K562 (cell line): ENCODE measurements around the gene ROPN1L. TPM values are rescaled to one million over a fixed set of nuclear protein-coding genes. Genes with fewer than 3 reads are reported as not detected.

Source experiments
- CTCFL ChIP-seq: IDR thresholded peaks from 2 replicates; pipeline ENCODE4 v1.6.1; 2011; ENCODE audit warnings: borderline replicate concordance, low read depth, mild to moderate bottlenecking, moderate library complexity, low read length; ENCODE audit not compliant: insufficient read depth, poor library complexity, severe bottlenecking
- E2F6 ChIP-seq, 2 experiments: IDR thresholded peaks; 2 replicates each; pipeline ENCODE4 v1.6.1; 2011; ENCODE audit warnings: borderline replicate concordance in 1 of 2, control low read depth in 1 of 2, low read depth in 1 of 2, low read length in 1 of 2, mild to moderate bottlenecking in 1 of 2, mixed read lengths in 1 of 2, moderate library complexity in 1 of 2; ENCODE audit not compliant: insufficient read depth in 1 of 2, insufficient read length in 1 of 2, poor library complexity in 1 of 2, severe bottlenecking in 1 of 2; ENCODE audit errors: extremely low read depth in 1 of 2
- FOXA3 ChIP-seq, 2 experiments: fragments of 450-650 bp in 1 of 2; sonication (generic) in 1 of 2; formaldehyde crosslinking; IDR thresholded peaks in 1 of 2; conservative IDR thresholded peaks in 1 of 2; 2 replicates each; pipeline versions ENCODE4 v1.4.0 to v1.8.0; 2020 to 2022; ENCODE audit warnings: mild to moderate bottlenecking in 2 of 2, missing genetic modification reagents in 1 of 2
- HBP1 ChIP-seq: fragments of 450-650 bp; formaldehyde crosslinking; IDR thresholded peaks from 2 replicates; pipeline ENCODE4 v1.4.0; 2022; ENCODE audit warnings: missing genetic modification characterization
- IRF2 ChIP-seq: sonication (generic); formaldehyde crosslinking; IDR thresholded peaks from 2 replicates; pipeline ENCODE4 v1.8.1; 2022; ENCODE audit warnings: mild to moderate bottlenecking, missing genetic modification reagents
- MBD2 ChIP-seq: sonication (generic); IDR thresholded peaks from 2 replicates; pipeline ENCODE4 v1.6.1; 2016; ENCODE audit warnings: low read depth, borderline replicate concordance
- MLLT1 ChIP-seq, 2 experiments: fragments of 450-650 bp; IDR thresholded peaks; 2 replicates each; pipeline ENCODE4 v1.6.1; 2016
- MXI1 ChIP-seq: IDR thresholded peaks from 2 replicates; pipeline ENCODE4 v1.6.1; 2011; ENCODE audit warnings: low read depth, mild to moderate bottlenecking, improper control_type of control experiment, low read length
- PHF21A ChIP-seq: fragments of 450-650 bp; IDR thresholded peaks from 2 replicates; pipeline ENCODE4 v1.6.1; 2017; ENCODE audit warnings: low read depth, borderline replicate concordance
- STAT6 ChIP-seq: sonication (generic); formaldehyde crosslinking; IDR thresholded peaks from 2 replicates; pipeline ENCODE4 v1.8.1; 2023; ENCODE audit warnings: mild to moderate bottlenecking, missing genetic modification reagents
- TAF9B ChIP-seq: fragments of 450-650 bp; IDR thresholded peaks from 2 replicates; pipeline ENCODE4 v1.6.1; 2018; ENCODE audit warnings: mild to moderate bottlenecking; ENCODE audit not compliant: partially characterized antibody
- TSHZ1 ChIP-seq: fragments of 250-450 bp; sonication (Bioruptor Pico); IDR thresholded peaks from 2 replicates; pipeline ENCODE4 v1.4.0; 2020; ENCODE audit warnings: mild to moderate bottlenecking, moderate library complexity
- polyA plus RNA-seq, 8 experiments: library from polyadenylated mRNA; depleted of rRNA in 4 of 8; stranded (reverse) in 5 of 8; unstranded in 3 of 8; fragments of >200 nt; fragmentation: Nextera tagmentation in 2 of 8; fragmentation: Illumina TruSeq in 1 of 8; extraction: Ambion mirVana in 2 of 8; extraction: Trizol in 1 of 8; gene quantifications; 2 replicates each; pipeline versions ENCODE4 v1.2.1 to v1.2.3, GENCODE V29; 2011 to 2014; ENCODE audit warnings: inconsistent platforms in 1 of 8, missing spikeins in 1 of 8
- total RNA-seq, 7 experiments: library from RNA; depleted of rRNA in 6 of 7; stranded (reverse); fragments of >200 nt in 6 of 7; fragmentation: Illumina TruSeq in 2 of 7; extraction: Trizol in 2 of 7; gene quantifications; 2 replicates each; pipeline versions ENCODE4 v1.2.1 to v1.2.3, GENCODE V29; 2011 to 2021; ENCODE audit warnings: low replicate concordance in 1 of 7

The ROPN1L gene
- total and polyA plus RNA-seq, 9 of the 15 experiments (the other 6 are each of a cell fraction or from before 2014, with no cell fraction given): 0.04 to 0.85 (median 0.24) TPM; not detected in 3

GRCh38 chr5:10505517-10506095 is 63.9 kb downstream of the ROPN1L start (continued):
- TF ChIP-seq TSHZ1 (CRISPR knock-in tag): no peak
- peak; percentile 62; the same call in 1 of the 2 replicates for TF ChIP-seq MBD2
- no peak for TF ChIP-seq HBP1
- TF ChIP-seq E2F6 (IDR thresholded peaks at IDR 0.05; ENCODE audit: borderline replicate concordance in 1 of 2, extremely low read depth in 1 of 2, insufficient read depth in 1 of 2, insufficient read length in 1 of 2, low read depth in 1 of 2, low read length in 1 of 2, poor library complexity in 1 of 2, severe bottlenecking in 1 of 2): peak; percentile 68 to 81
- TF ChIP-seq MLLT1 (IDR thresholded peaks at IDR 0.05): peak in 1 of 2 experiments; percentile 66; a peak in 1 of 4 replicates
- no peak for TF ChIP-seq TAF9B
- 0 out of 2 replicates have a peak, but pooled peaks have one; percentile 16 for TF ChIP-seq STAT6 (CRISPR knock-in tag)
- no peak for TF ChIP-seq MXI1
- TF ChIP-seq PHF21A: no peak
- TF ChIP-seq FOXA3 (CRISPR knock-in tag; conservative IDR thresholded peaks at IDR 0.05 in 1 of 2, IDR thresholded peaks at IDR 0.05 in 1 of 2): 0 out of 4 replicates have a peak, but pooled peaks of 1 of the 2 experiments have one; percentile 7
- no peak for TF ChIP-seq IRF2 (CRISPR knock-in tag)
- TF ChIP-seq CTCFL: no peak
